ENCODE data around the gene PRG2.
"Not testable (repeated sequence)": the region's sequence is repeated elsewhere in the genome, so short reads cannot be mapped to it uniquely, and the experiment has no call there.

Gene PRG2

GRCh38 chr11:57418131-57418530 lies 27.7 kb upstream of the PRG2 start:
- DNase-seq = no peak

GRCh38 chr11:57417056-57417455 lies 26.6 kb upstream of the PRG2 start:
- DNase-seq = no peak

GRCh38 chr11:57416436-57416835 lies 26.0 kb upstream of the PRG2 start:
- DNase-seq = no peak

- DNase-seq = no peak
Measured at GRCh38 chr11:57414612-57415212, 24.3 kb upstream of the PRG2 start.

- DNase-seq = no peak
Measured at GRCh38 chr11:57413681-57414080, 23.2 kb upstream of the PRG2 start.

GRCh38 chr11:57410287-57410686 lies 19.8 kb upstream of the PRG2 start:
- no peak for DNase-seq

GRCh38 chr11:57409321-57410100 lies 19.1 kb upstream of the PRG2 start:
- no peak for DNase-seq

GRCh38 chr11:57408771-57409170 lies 18.3 kb upstream of the PRG2 start:
- DNase-seq = no peak

- DNase-seq = no peak
Measured at GRCh38 chr11:57407941-57408475, 17.6 kb upstream of the PRG2 start.

GRCh38 chr11:57407010-57407920 lies 16.8 kb upstream of the PRG2 start:
- DNase-seq = no peak

- no peak for DNase-seq
Measured at GRCh38 chr11:57406337-57406904, 16.0 kb upstream of the PRG2 start.

- no peak for DNase-seq
Measured at GRCh38 chr11:57405271-57405860, 14.9 kb upstream of the PRG2 start.

- DNase-seq = no peak
Measured at GRCh38 chr11:57403802-57404147, 13.3 kb upstream of the PRG2 start.

GRCh38 chr11:57403003-57403801 lies 12.8 kb upstream of the PRG2 start:
- not testable (repeated sequence) for DNase-seq

GRCh38 chr11:57402188-57403002 lies 11.9 kb upstream of the PRG2 start:
- DNase-seq = no peak

GRCh38 chr11:57399972-57400578 lies 9.6 kb upstream of the PRG2 start:
- DNase-seq = no peak

- no peak for DNase-seq
Measured at GRCh38 chr11:57399221-57399620, 8.8 kb upstream of the PRG2 start.

GRCh38 chr11:57397394-57397990 lies 7.0 kb upstream of the PRG2 start:
- DNase-seq = no peak

- DNase-seq = no peak
Measured at GRCh38 chr11:57396744-57397143, 6.3 kb upstream of the PRG2 start.

Measured in NCI-H1092 (cell line).